ENCODE measurements around the gene CBL.
"Not testable (repeated sequence)": the region's sequence is repeated elsewhere in the genome, so short reads cannot be mapped to it uniquely, and the experiment has no call there.

Gene CBL

DNA sequence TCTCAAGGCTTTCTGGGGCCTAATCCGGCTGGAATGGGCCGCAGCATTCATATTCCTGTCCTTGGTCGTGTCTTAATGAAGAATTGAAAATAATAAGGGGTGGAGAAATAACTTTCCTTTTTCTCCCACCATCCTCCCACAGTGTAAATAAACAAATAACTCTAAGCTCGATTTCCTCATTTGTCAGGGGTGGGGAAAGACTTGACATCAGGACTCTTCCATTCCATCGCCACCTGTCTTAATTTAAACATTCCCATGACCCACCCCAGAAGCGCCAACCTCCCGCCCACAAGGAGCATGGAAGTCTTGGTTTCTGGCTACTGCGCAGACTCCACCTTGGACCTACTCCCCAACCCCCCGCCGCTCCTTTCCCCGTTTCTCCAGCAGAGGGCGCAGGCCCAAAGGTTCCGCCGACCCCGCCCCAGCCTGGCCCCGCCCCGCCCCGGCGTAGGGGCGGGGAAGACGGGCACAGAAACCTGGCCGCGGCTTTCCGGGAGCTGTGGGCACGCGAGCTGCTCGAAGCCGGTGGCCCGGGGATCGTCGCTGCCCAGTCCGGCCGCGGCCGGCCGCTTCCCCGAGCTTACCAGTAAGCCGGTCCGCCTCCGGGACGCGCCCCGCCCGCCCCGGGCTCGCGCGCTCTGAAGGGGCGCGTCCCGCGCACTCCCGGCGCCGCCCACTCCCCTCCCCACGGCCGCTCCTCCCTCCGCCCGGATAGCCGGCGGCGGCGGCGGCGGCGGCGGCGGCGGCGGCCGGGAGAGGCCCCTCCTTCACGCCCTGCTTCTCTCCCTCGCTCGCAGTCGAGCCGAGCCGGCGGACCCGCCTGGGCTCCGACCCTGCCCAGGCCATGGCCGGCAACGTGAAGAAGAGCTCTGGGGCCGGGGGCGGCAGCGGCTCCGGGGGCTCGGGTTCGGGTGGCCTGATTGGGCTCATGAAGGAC is at the start of gene CBL:
Gene CBL, plus strand, starts transcription at position 766 of the 937 bp plus-strand sequence. Its CDS starts 79 bp downstream, at position 845.
- peak; percentile 96 for DNase-seq

DNA sequence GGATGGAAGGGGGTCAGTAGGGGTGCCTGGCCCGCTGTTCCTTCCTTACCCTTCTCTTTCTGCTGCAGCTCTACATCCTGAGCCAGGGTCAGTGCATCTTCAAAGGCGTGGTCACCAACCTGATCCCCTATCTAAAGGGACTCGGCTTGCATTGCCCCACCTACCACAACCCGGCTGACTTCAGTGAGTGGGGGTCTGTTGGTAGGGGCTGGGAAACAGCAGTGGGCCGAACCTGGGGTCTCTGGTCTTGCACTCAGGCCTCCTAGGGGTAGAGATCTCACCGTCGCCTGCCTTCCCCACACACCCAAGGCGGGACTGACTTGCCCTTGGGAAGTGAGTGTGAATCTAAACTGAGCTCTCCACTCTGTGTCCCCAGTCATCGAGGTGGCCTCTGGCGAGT is 49.6 kb upstream of the CBL start:
- no peak for DNase-seq

DNA sequence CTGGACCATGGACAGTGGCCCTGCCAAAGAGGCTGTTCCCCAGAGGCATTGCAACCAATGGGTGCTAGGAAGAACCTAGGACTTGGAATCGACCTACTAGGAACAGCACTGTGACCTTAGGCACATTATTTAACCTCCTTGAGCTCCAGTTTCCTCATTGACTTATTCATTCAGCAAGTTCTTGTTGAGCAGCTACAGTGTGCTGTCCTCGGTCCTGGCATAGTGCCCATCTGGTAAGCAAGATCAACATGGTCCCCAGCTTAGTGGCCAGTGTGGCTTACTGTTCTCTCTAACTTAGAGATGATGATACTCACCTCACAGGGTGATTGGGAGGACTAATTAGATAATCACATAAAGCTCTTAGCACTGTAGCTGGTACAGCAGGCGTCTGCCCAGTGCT is 49.1 kb upstream of the CBL start:
- DNase-seq, result no peak

DNA sequence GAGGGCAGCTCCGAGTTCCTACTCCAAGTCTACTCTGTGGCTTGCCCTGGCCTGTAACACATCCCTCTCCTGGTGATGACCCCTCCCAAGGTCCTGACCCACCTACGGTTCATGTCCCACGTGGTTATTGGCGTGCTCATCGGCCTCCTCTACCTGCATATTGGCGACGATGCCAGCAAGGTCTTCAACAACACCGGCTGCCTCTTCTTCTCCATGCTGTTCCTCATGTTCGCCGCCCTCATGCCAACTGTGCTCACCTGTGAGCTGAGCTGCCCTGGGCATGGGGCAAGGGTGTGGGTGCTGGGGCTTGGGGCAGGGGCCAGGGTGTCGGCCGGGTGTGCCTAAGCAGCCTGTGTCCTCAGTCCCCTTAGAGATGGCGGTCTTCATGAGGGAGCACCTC is 47.7 kb upstream of the CBL start:
- no peak for DNase-seq

DNA sequence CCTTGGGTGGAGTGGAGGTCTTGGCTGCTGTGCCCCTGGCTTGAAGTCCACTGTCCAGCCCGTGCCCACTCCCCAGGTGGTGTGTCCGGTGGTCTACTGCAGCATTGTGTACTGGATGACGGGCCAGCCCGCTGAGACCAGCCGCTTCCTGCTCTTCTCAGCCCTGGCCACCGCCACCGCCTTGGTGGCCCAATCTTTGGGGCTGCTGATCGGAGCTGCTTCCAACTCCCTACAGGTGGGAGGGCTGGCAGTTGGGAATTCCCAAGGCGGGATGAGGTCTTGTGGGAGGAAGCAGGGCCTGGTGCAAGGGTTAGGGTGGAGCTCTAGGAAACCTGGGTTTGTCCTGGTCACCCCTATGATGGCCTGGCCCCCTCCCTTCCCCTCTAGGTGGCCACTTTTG is 46.0 kb upstream of the CBL start:
- DNase-seq, result no peak

DNA sequence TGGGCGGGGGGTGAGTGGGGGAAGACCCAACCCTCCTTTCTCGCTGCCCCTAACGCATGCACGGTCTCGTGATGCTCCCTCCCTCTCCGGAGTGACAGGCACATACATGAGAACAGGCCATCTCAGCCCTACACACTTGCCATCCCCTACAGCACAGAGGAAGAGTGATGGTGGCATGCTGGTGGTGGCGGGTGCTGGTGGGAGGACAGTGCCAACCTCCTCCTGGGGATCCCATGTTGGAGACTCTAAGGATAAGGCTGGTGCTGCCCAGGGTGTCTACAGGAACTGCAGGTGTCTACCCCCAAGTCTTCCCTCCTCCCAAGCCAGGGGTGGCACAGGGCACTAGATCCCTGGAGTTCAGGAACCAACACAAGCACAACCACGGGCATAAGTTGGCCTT is 44.3 kb upstream of the CBL start:
- no peak for DNase-seq

DNA sequence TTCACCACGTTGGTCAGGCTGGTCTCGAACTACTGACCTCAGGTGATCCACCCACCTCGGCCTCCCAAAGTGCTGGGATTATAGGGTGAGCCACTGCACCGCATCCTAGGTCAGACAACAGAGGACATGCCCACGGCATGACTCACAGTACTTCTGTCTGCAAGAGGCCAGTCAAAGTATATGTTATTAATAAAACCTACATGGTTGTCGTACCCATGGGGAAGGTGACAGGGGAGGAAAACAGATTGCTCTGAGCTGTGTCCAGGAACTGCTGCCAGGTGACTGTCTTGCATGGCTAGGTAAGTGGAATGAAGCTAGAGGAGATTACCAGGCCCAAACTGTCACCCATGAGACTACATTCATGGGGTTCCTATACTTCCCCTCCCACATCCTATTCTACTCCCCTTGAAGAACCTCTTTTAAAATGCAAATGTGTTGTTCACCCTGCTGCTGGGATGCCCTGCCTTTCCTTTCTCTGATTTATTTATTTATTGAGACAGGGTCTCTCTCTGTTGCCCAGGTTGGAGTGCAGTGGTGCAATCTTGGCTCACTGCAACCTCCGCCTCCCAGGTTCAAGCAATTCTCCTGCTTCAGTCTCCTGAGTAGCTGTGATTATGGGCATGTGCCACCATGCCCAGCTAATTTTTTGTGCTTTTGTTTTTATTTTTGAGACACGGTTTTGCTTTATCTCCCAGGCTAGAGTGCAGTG is 39.6 kb upstream of the CBL start:
- DNase-seq, result no peak

DNA sequence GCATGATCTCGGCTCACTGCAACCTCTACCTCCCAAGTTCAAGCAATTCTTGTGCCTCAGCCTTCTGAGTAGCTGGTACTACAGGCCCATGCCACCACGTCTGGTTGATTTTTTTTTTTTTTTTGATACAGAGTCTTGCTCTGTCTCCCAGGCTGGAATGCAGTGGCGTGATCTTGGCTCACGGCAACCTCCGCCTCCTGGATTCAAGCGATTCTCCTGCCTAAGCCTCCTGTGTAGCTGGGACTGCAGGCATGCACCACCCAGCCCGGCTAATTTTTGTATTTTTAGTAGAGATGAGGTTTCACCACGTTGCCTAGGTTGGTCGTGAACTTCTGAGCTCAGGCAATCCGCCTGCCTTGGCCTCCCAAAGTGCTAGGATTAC is 39.1 kb upstream of the CBL start:
- DNase-seq, result not testable (repeated sequence)

DNA sequence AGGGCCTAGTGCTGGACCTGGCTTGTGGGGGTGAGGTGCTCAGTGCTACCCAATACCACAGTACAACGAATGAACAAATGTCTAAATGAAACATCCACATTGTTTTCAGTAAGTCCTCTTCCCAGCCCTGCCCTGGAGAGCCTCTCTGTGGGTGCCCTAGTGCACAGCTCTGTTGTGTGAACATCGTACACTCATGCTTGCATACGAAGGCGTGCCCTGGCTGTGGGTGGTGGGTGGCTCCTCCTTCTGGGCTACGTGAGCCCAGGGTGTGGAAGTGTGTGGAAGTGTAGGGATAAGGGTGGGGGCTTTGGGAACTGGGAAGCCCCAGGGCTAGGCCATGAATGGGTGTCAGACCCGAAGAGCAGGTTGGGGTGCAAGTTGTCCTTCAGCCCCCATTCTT is 38.2 kb upstream of the CBL start:
- no peak for DNase-seq

DNA sequence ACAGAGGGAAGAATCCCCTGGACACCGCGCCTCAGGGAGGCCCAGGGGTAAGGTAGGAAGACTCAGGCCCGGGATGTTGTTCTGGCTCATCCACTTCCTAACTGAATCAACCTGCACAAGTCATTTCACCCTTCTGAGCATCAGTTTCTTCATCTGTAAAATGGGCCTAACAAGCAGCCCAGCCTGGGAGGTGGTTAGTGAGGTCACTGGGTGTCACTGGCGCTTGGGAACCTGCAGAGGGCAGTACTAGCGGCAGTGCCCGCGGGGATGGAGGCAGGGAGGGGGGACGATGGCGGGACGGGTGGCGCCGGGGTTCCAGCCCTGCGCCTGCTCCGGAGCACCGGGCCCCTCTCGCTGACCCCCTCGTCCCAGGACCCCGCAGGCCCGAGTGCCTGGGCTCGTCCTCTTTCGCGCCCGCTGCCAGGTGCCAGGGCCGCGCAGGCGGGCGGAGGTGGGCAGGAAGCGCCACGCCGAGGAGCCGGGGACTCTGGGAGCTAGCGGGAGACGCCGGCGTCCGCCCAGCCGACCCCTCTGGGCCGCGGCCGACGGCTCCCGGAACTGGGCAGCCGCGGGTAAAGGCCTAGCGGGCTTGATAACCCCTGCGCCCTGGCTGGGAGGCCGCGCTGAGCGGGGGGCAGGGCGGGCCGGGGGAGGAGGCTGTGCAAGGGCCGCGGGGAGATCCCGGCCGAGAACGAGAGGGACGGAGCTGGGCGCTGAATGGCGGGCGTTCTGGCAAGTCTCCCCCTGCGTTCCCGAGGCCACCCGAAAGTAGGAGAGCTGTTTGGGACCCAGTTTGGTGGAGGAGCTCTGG is 37.5 kb upstream of the CBL start, which contains the start of gene NLRX1:
Gene NLRX1, plus strand, starts transcription at position 255 of the 811 bp plus-strand sequence. CDS start 2,679 bp downstream, outside the sequence.
- peak; percentile 88 for DNase-seq

DNA sequence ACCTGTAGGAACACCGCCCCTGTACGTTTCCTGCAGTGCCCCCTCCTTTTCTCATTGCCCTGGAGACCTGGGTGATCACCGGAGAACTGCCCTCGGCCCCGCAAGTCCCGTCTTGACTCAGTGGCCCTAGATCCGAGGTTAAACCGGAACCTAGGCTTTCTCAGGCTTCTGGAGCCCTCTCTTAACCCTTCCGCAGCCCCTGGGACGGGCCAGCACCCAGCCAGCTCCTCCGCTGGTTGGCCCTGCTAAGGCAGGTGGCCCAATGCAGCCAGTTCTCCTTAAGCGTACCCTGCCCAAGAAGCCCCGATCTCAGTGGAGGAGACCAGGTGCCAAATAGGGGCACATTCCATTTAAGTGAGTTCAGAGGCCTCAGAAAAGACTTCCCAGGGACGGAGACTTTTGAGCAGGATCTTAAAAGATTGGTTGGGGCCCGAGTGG is 36.8 kb upstream of the CBL start:
- peak; percentile 26 for DNase-seq

DNA sequence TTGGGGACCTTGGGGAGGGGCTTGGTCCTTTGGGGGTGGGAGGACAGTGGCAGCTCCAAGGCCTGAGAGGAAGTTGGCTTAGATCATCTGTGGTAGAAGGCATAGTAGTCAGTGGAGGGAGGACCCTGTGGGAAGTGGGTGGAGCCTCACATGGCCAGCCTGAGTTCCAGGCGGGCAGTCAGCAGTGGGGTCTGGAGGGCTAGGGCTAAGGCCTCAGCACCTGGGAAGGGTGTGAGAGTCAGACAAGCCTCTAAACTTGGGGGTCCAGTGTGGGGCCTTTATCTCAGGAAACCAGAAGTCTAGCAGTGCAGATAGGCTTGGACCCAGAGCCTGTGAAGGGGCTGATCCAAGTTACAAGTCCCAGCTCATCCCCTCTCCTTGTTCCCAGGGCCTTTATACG is 33.6 kb upstream of the CBL start:
- no peak for DNase-seq

DNA sequence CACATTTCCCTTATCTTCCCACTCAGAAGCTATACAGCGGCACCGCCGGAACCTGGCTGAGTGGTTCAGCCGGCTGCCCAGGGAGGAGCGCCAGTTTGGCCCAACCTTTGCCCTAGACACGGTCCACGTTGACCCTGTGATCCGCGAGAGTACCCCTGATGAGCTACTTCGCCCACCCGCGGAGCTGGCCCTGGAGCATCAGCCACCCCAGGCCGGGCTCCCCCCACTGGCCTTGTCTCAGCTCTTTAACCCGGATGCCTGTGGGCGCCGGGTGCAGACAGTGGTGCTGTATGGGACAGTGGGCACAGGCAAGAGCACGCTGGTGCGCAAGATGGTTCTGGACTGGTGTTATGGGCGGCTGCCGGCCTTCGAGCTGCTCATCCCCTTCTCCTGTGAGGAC is 32.7 kb upstream of the CBL start:
- no peak for DNase-seq

DNA sequence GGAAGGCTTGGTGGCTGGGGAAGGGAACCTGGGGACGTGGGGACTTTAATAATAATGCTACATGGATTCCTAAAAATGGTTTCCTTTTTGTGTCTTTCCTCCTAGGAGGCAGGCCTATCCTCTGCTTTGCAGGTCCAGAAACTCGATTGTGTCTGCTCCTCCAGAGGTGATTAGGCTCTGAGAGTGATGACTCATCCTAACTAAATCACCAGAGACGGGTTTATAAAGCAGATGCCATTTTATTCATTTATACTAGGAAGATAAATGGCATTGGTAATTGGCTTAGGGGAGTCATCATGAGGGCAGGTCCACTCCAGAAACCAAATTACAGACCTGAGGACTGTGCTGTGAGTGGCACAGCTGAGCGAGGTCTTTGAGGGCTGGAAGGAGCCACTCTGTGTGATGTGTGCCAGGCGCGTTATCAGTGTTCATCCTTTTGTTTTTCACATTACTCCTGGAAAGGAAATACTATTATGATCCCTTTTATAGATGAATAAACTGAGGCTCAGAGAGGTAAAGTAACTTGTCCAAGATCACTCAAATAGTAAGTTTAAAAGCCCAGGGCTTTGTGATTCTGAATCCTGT is 30.6 kb upstream of the CBL start:
- DNase-seq, result no peak

DNA sequence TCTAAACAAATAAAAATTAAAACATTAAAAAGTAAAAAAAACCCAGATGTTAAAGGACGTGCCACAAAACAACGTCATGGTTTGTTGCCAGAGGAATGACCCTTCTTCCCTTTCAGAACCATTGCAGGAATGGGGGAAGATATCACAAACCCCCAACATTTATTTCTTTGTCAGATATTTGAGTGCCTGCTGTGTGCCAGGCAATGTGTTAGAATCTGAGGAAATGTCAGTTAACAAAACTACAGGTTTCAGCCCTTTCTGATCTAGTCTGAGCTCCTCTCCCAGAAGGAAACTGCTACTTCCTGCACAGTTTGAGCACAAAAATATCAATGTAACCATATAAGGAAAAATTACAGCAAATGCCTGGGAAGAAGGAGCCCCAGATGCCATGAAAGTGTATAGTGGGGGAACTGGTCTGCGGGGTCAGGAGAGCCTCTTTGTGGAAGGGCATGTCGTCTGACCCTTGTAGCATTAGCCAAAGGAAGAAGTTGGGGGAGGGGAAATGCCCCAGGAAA is 27.9 kb upstream of the CBL start:
- DNase-seq, result no peak

DNA sequence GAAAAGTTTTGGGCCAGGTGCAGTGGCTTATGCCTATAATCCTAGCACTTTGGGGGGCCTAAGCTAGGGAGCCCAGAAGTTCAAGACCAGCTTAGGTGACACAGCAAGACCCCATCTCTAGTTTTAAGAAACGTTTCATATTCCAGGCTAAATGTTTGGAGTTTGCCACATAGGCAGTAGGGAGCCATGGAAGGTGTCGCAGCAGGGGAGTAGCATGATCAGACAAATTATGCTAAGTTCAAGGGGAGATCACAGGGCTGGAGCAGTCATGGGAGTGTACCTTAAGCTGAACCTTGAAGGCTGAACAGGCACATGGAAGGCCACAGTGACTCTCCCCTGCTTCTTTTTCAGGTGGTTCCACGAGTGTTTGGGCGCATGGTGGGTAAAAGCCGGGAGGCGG is 26.8 kb upstream of the CBL start:
- DNase-seq, result no peak

DNA sequence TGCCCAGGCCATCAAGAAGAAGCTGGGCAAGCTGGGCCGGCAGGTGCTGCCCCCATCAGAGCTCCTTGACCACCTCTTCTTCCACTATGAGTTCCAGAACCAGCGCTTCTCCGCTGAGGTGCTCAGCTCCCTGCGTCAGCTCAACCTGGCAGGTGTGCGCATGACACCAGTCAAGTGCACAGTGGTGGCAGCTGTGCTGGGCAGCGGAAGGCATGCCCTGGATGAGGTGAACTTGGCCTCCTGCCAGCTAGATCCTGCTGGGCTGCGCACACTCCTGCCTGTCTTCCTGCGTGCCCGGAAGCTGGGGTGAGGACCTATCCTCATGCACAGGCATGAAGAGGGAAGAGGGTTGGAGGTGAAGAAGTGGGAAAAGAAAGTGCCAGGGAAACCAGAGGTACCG is 26.2 kb upstream of the CBL start:
- DNase-seq, result no peak

DNA sequence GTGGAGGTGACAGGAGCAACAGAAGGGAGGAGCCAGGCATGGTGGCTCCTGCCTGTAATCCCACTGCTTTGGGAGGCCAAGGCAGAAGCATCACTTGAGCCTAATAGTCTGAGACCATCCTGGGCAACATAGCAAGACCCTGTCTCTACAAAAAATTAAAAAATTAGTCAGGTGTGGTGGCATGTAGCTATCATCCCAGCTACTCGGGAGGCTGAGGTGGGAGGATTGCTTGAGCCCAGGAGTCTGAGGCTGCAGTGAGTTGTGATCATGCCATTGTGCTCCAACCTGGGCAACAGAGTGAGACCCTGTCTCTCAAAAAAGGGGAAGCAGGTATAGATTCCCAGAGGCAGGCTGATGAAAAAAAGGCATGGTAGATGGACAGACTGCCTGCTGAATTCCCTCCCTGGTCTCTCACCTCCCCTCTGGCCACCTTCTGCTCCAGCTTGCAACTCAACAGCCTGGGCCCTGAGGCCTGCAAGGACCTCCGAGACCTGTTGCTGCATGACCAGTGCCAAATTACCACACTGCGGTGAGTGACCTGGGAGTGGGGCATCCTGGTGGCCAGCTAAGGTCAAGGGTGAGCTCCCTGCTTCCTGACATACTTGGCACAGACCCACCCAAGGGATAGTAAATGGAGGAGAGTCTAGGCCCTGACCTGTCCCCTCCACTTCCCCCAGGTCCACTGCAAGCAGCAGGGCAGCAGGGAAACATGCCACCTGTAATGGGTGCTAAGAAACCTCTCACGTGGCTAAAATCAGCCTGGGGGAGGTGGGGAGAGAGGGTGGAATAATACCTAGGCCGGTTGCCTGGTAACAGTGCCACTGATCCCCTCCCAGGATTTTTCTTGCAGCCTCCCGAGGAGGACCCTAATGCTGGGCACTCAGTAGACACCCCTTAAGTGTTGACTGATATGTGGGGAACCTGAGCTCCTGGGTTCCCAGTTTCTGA is 25.1 kb upstream of the CBL start:
- no peak for DNase-seq

DNA sequence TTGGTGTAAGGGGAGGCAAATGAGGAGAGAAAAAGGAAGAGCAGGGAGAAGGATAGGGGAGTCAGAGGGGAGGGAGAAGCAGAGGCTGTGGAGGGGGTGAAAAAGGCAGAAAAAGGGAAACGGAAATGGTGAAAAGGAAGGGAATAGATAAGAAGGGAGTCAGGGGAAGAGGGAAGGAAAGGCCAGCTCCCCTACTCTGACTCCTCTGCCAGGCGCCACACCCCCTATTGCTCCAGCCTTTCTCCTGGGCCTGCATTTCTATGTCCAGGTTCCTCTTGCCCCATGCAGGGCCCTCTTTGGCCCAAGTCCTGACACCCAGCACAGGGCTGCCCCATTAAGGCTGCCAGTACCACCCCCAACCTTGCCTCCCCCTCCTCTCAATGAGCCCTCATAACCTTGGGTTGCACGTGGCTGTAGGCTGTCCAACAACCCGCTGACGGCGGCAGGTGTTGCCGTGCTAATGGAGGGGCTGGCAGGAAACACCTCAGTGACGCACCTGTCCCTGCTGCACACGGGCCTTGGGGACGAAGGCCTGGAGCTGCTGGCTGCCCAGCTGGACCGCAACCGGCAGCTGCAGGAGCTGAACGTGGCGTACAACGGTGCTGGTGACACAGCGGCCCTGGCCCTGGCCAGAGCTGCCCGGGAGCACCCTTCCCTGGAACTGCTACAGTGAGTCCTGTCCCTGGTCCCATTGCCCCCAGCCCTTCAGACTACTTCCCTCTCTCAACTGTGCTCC is 24.3 kb upstream of the CBL start:
- DNase-seq, result no peak

DNA sequence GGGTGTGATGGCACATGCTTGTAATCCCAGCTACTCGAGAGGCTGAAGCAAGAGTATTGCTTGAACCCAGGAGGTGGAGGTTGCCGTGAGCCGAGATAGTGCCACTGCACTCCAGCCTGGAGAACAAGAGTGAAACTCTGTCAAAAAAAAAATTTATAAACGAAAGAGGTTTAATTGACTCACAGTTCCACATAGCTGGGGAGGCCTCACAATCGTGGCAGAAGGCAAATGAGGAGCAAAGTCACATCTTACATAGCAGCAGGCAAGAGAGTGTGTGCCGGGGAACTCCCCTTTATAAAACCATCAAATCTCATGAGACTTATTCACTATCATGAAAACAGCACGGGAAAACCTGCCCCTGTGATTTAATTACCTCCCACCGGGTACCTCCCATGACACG is 21.7 kb upstream of the CBL start:
- DNase-seq, result not testable (repeated sequence)
